K562 (cell line): ENCODE data around the gene CPT1A. TPM values are rescaled to one million over a fixed set of nuclear protein-coding genes. Genes with fewer than 3 reads are reported as not detected.
A peak's percentile ranks its signal among the peaks of the same experiment; 100 is the strongest.

Experiments used
- ARNT ChIP-seq, 2 experiments: fragments of 450-650 bp; IDR thresholded peaks; 2 replicates each; pipeline ENCODE4 v1.6.1; 2016; ENCODE audit warnings: mild to moderate bottlenecking in 1 of 2
- ATF4 ChIP-seq: fragments of 450-650 bp; formaldehyde crosslinking; IDR thresholded peaks from 2 replicates; pipeline ENCODE4 v1.4.0; 2022; ENCODE audit warnings: mild to moderate bottlenecking, moderate library complexity
- CLOCK ChIP-seq: fragments of 250-450 bp; sonication (Bioruptor Pico); IDR thresholded peaks from 2 replicates; pipeline ENCODE4 v1.4.0; 2020; ENCODE audit warnings: mild to moderate bottlenecking, moderate library complexity, borderline replicate concordance
- FOSL1 ChIP-seq: fragments of 200-800 bp; sonication (Bioruptor generic); conservative IDR thresholded peaks from 2 replicates; pipeline ENCODE4 v1.6.1; 2016; ENCODE audit warnings: missing genetic modification characterization, missing compliant biosample characterization
- FOXA3 ChIP-seq, 2 experiments: fragments of 450-650 bp in 1 of 2; sonication (generic) in 1 of 2; formaldehyde crosslinking; IDR thresholded peaks in 1 of 2; conservative IDR thresholded peaks in 1 of 2; 2 replicates each; pipeline versions ENCODE4 v1.4.0 to v1.8.0; 2020 to 2022; ENCODE audit warnings: mild to moderate bottlenecking in 2 of 2, missing genetic modification reagents in 1 of 2
- GABPA ChIP-seq: fragments of 200-800 bp; sonication (Bioruptor generic); conservative IDR thresholded peaks from 2 replicates; pipeline ENCODE4 v1.6.1; 2016; ENCODE audit warnings: low read depth, missing genetic modification characterization, missing compliant biosample characterization
- GTF2A2 ChIP-seq: IDR thresholded peaks from 2 replicates; pipeline ENCODE4 v1.6.1; 2016; ENCODE audit warnings: mild to moderate bottlenecking, missing genetic modification characterization, missing compliant biosample characterization
- HSF4 ChIP-seq: fragments of 250-450 bp; sonication (Bioruptor Pico); IDR thresholded peaks from 2 replicates; pipeline ENCODE4 v2.1.2; 2022; ENCODE audit warnings: mild to moderate bottlenecking, moderate library complexity, borderline replicate concordance
- KAT8 ChIP-seq: fragments of 450-650 bp; IDR thresholded peaks from 2 replicates; pipeline ENCODE4 v1.6.1; 2016; ENCODE audit warnings: low read depth, mild to moderate bottlenecking
- KDM2B ChIP-seq: fragments of 250-450 bp; sonication (Bioruptor Pico); IDR thresholded peaks from 2 replicates; pipeline ENCODE4 v1.8.0; 2021; ENCODE audit warnings: mild to moderate bottlenecking, moderate library complexity
- POLR2A ChIP-seq: fragments of 450-650 bp; conservative IDR thresholded peaks from 2 replicates; pipeline ENCODE4 v1.6.1; 2016
- PTTG1 ChIP-seq: fragments of 450-650 bp; IDR thresholded peaks from 2 replicates; pipeline ENCODE4 v1.6.1; 2016; ENCODE audit warnings: low read depth, mild to moderate bottlenecking, missing genetic modification characterization, missing compliant biosample characterization
- RREB1 ChIP-seq: fragments of 250-450 bp; sonication (Bioruptor Pico); IDR thresholded peaks from 2 replicates; pipeline ENCODE4 v1.4.0; 2020
- ZNF174 ChIP-seq: fragments of 250-450 bp; sonication (Bioruptor Pico); IDR thresholded peaks from 2 replicates; pipeline ENCODE4 v1.4.0; 2020; ENCODE audit warnings: mild to moderate bottlenecking
- ZNF639 ChIP-seq, 2 experiments: fragments of 200-800 bp in 1 of 2; sonication (Bioruptor generic) in 1 of 2; sonication (generic) in 1 of 2; formaldehyde crosslinking in 1 of 2; IDR thresholded peaks in 1 of 2; conservative IDR thresholded peaks in 1 of 2; 2 replicates each; pipeline versions ENCODE4 v1.5.0 to v1.6.1; 2016 to 2020; ENCODE audit warnings: missing compliant biosample characterization in 1 of 2, missing genetic modification characterization in 1 of 2, missing genetic modification reagents in 1 of 2
- ZNF77 ChIP-seq: fragments of 250-450 bp; sonication (Bioruptor Pico); IDR thresholded peaks from 2 replicates; pipeline ENCODE4 v1.5.0; 2020
- polyA plus RNA-seq, 8 experiments: library from polyadenylated mRNA; depleted of rRNA in 4 of 8; stranded (reverse) in 5 of 8; unstranded in 3 of 8; fragments of >200 nt; fragmentation: Nextera tagmentation in 2 of 8; fragmentation: Illumina TruSeq in 1 of 8; extraction: Ambion mirVana in 2 of 8; extraction: Trizol in 1 of 8; gene quantifications; 2 replicates each; pipeline versions ENCODE4 v1.2.1 to v1.2.3, GENCODE V29; 2011 to 2014; ENCODE audit warnings: inconsistent platforms in 1 of 8, missing spikeins in 1 of 8
- total RNA-seq, 7 experiments: library from RNA; depleted of rRNA in 6 of 7; stranded (reverse); fragments of >200 nt in 6 of 7; fragmentation: Illumina TruSeq in 2 of 7; extraction: Trizol in 2 of 7; gene quantifications; 2 replicates each; pipeline versions ENCODE4 v1.2.1 to v1.2.3, GENCODE V29; 2011 to 2021; ENCODE audit warnings: low replicate concordance in 1 of 7

CPT1A gene
- total and polyA plus RNA-seq, 9 of the 15 experiments (the other 6 are each of a cell fraction or from before 2014, with no cell fraction given): 2.6 to 29.1 (median 12.3) TPM

GRCh38 chr11:68839054-68839865, 2.5 kb downstream of the CPT1A start (continued):
- TF ChIP-seq RREB1 (CRISPR knock-in tag) (no peak), ZNF639 (CRISPR knock-in tag; conservative IDR thresholded peaks at IDR 0.05 in 1 of 2, IDR thresholded peaks at IDR 0.05 in 1 of 2) (peak in 1 of 2 experiments; percentile 54; a peak in 1 of 4 replicates), KAT8 (no peak), HSF4 (CRISPR knock-in tag) (no peak), FOXA3 (CRISPR knock-in tag; conservative IDR thresholded peaks at IDR 0.05 in 1 of 2, IDR thresholded peaks at IDR 0.05 in 1 of 2) (no peak), GTF2A2 (no peak), CLOCK (CRISPR knock-in tag) (no peak), ARNT (IDR thresholded peaks at IDR 0.05) (no peak), GABPA (peak; percentile 49; the same call in 1 of the 2 replicates), PTTG1 (tag) (no peak), ATF4 (CRISPR knock-in tag) (no peak), POLR2A (peak; percentile 55; the same call in 1 of the 2 replicates), KDM2B (CRISPR knock-in tag) (no peak), FOSL1 (no peak; the same call in none of the 2 replicates), ZNF174 (no peak), ZNF77 (CRISPR knock-in tag) (no peak)
